HG02943 (cell line): Measurements from ENCODE around the gene ALOX5.
"Not testable (repeated sequence)": the region's sequence is repeated elsewhere in the genome, so short reads cannot be mapped to it uniquely, and the experiment has no call there.

ENCODE experiments used
- ATAC-seq: cut with Tn5 transposase; IDR thresholded peaks from one replicate; pipeline ENCODE4 v1.9.1; 2021; ENCODE audit warnings: mild to moderate bottlenecking, low read depth, moderate library complexity; ENCODE audit not compliant: unreplicated experiment

Gene ALOX5

GRCh38 chr10:45403151-45403550 lies 29.1 kb downstream of the ALOX5 start:
- ATAC-seq: no peak

- no peak for ATAC-seq
These were observed 30.2 kb downstream of the ALOX5 start for GRCh38 chr10:45404087-45404769.

- no peak for ATAC-seq
These were observed 30.7 kb downstream of the ALOX5 start for GRCh38 chr10:45404770-45405120.

- ATAC-seq: no peak
These were observed 33.5 kb downstream of the ALOX5 start for GRCh38 chr10:45407542-45407941.

GRCh38 chr10:45408421-45409319 lies 34.7 kb downstream of the ALOX5 start:
- no peak for ATAC-seq

GRCh38 chr10:45409347-45409746 lies 35.3 kb downstream of the ALOX5 start:
- not testable (repeated sequence) for ATAC-seq

GRCh38 chr10:45409782-45410181 lies 35.8 kb downstream of the ALOX5 start:
- no peak for ATAC-seq

- no peak for ATAC-seq
These were observed 36.4 kb downstream of the ALOX5 start for GRCh38 chr10:45410489-45410806.

GRCh38 chr10:45410807-45411606 lies 37.0 kb downstream of the ALOX5 start:
- ATAC-seq: no peak

- no peak for ATAC-seq
These were observed 37.6 kb downstream of the ALOX5 start for GRCh38 chr10:45411607-45411940.

- ATAC-seq: not testable (repeated sequence)
These were observed 41.0 kb downstream of the ALOX5 start for GRCh38 chr10:45415062-45415461.

- no peak for ATAC-seq
These were observed 42.6 kb downstream of the ALOX5 start for GRCh38 chr10:45416603-45417002.

GRCh38 chr10:45417746-45418145 lies 43.7 kb downstream of the ALOX5 start:
- ATAC-seq: no peak

GRCh38 chr10:45418417-45418848 lies 44.4 kb downstream of the ALOX5 start:
- no peak for ATAC-seq

- ATAC-seq: peak; percentile 49
These were observed 45.0 kb downstream of the ALOX5 start for GRCh38 chr10:45418849-45419675.

GRCh38 chr10:45419676-45420025 lies 45.6 kb downstream of the ALOX5 start:
- peak; percentile 14 for ATAC-seq

- peak; percentile 62 for ATAC-seq
These were observed 46.6 kb downstream of the ALOX5 start for GRCh38 chr10:45420453-45421192.

GRCh38 chr10:45421221-45422097 lies 47.4 kb downstream of the ALOX5 start:
- no peak for ATAC-seq
